Hypothalamus (tissue), 51 donors: Measurements from ENCODE around the gene IL17RD.

Experiments used
- DNase-seq, 51 donors: peaks; one replicate each; lab custom pipeline; 2025; lab: John Stamatoyannopoulos, UW

The IL17RD gene

GRCh38 chr3:57041674-57042073 lies 123.5 kb downstream of the IL17RD start:
- no peak for DNase-seq
